ENCODE data around the gene POP5.

POP5 gene

GRCh38 chr12:120584343-120585149 is 3.3 kb upstream of the POP5 start (continued):
- no peak for TF ChIP-seq ZNF146 (tag by site-specific recombination; IDR thresholded peaks at IDR 0.05)
- TF ChIP-seq SP7 (tag by site-specific recombination; IDR thresholded peaks at IDR 0.05), result peak; percentile 97
- TF ChIP-seq ZEB2 (tag by site-specific recombination; IDR thresholded peaks at IDR 0.05), result peak; percentile 50; the same call in 1 of the 2 replicates
- no peak for TF ChIP-seq ZNF184 (tag by site-specific recombination; IDR thresholded peaks at IDR 0.05)
- TF ChIP-seq WT1 (tag by site-specific recombination; IDR thresholded peaks at IDR 0.05), result peak; percentile 94
- TF ChIP-seq, protein P1, sequence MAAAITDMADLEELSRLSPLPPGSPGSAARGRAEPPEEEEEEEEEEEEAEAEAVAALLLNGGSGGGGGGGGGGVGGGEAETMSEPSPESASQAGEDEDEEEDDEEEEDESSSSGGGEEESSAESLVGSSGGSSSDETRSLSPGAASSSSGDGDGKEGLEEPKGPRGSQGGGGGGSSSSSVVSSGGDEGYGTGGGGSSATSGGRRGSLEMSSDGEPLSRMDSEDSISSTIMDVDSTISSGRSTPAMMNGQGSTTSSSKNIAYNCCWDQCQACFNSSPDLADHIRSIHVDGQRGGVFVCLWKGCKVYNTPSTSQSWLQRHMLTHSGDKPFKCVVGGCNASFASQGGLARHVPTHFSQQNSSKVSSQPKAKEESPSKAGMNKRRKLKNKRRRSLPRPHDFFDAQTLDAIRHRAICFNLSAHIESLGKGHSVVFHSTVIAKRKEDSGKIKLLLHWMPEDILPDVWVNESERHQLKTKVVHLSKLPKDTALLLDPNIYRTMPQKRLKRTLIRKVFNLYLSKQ (tag by site-specific recombination; IDR thresholded peaks at IDR 0.05; ENCODE audit: borderline replicate concordance), result no peak
- TF ChIP-seq ZNF561 (tag by site-specific recombination; IDR thresholded peaks at IDR 0.05; ENCODE audit: borderline replicate concordance), result peak; percentile 94; the same call in 1 of the 2 replicates
- TF ChIP-seq ZNF449 (tag by site-specific recombination; IDR thresholded peaks at IDR 0.05), result peak; percentile 84; the same call in 1 of the 2 replicates
- no peak for TF ChIP-seq ZNF791 (tag by site-specific recombination; IDR thresholded peaks at IDR 0.05)
- TF ChIP-seq ZNF654 (tag by site-specific recombination; IDR thresholded peaks at IDR 0.05; ENCODE audit: low read depth), result no peak
- TF ChIP-seq ZNF777 (tag by site-specific recombination; IDR thresholded peaks at IDR 0.05; ENCODE audit: borderline replicate concordance), result peak; percentile 52; the same call in 1 of the 2 replicates
- TF ChIP-seq ZNF792 (tag by site-specific recombination; IDR thresholded peaks at IDR 0.05), result no peak

GRCh38 chr12:120583478-120584030 is 2.4 kb upstream of the POP5 start:
- no peaks in the 10 kb centered on the region for H3K9me3 ChIP-seq (ENCODE audit: control insufficient read depth, insufficient read depth, low read depth, low read length)
- POLR2A ChIA-PET, result no interaction called here
- CTCF ChIA-PET, result interaction anchor here (0.6 to 6.3 kb wide), 28 partner anchors 8 to 574 kb away, joined by 3 to 77 read pairs (median 4); partner anchors contain the start of gene COQ5
- no peak for TF ChIP-seq YY2 (tag by site-specific recombination; IDR thresholded peaks at IDR 0.05)
- TF ChIP-seq GFI1B (tag by site-specific recombination; IDR thresholded peaks at IDR 0.05), result no peak
- TF ChIP-seq ZNF366 (tag by site-specific recombination; conservative IDR thresholded peaks at IDR 0.05), result no peak
- peak; percentile 67 for TF ChIP-seq KLF1 (tag by site-specific recombination; IDR thresholded peaks at IDR 0.05)
- TF ChIP-seq KLF16 (tag by site-specific recombination; IDR thresholded peaks at IDR 0.05), result peak; percentile 50; the same call in 1 of the 2 replicates
- no peak for TF ChIP-seq SCRT1 (tag by site-specific recombination; IDR thresholded peaks at IDR 0.05; ENCODE audit: borderline replicate concordance)
- no peak for TF ChIP-seq ZSCAN16 (tag by site-specific recombination; IDR thresholded peaks at IDR 0.05)
- no peak for TF ChIP-seq ZNF48 (tag by site-specific recombination; IDR thresholded peaks at IDR 0.05)
- TF ChIP-seq KLF10 (tag by site-specific recombination; IDR thresholded peaks at IDR 0.05), result no peak
- TF ChIP-seq PRDM1 (tag by site-specific recombination; IDR thresholded peaks at IDR 0.05), result peak; percentile 82
- peak; percentile 46; the same call in 1 of the 2 replicates for TF ChIP-seq ZNF2 (tag by site-specific recombination; IDR thresholded peaks at IDR 0.05)
- TF ChIP-seq ZBTB10 (tag by site-specific recombination; IDR thresholded peaks at IDR 0.05), result peak; percentile 68
- TF ChIP-seq ZNF513 (tag by site-specific recombination; IDR thresholded peaks at IDR 0.05), result no peak
- TF ChIP-seq GLIS2 (tag by site-specific recombination; IDR thresholded peaks at IDR 0.05), result peak; percentile 11; the same call in 1 of the 2 replicates
- TF ChIP-seq, protein P2, sequence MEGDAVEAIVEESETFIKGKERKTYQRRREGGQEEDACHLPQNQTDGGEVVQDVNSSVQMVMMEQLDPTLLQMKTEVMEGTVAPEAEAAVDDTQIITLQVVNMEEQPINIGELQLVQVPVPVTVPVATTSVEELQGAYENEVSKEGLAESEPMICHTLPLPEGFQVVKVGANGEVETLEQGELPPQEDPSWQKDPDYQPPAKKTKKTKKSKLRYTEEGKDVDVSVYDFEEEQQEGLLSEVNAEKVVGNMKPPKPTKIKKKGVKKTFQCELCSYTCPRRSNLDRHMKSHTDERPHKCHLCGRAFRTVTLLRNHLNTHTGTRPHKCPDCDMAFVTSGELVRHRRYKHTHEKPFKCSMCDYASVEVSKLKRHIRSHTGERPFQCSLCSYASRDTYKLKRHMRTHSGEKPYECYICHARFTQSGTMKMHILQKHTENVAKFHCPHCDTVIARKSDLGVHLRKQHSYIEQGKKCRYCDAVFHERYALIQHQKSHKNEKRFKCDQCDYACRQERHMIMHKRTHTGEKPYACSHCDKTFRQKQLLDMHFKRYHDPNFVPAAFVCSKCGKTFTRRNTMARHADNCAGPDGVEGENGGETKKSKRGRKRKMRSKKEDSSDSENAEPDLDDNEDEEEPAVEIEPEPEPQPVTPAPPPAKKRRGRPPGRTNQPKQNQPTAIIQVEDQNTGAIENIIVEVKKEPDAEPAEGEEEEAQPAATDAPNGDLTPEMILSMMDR (tag by site-specific recombination; IDR thresholded peaks at IDR 0.05), result peak; percentile 77
- TF ChIP-seq ZNF654 (tag by site-specific recombination; IDR thresholded peaks at IDR 0.05; ENCODE audit: low read depth), result peak; percentile 97

More at GRCh38 chr12:120583478-120584030, 2.4 kb upstream of the POP5 start:
- Histone ChIP-seq H3K27ac (ENCODE audit: extremely low read depth, low read depth, low read length) (no peak overlapping the region), H3K36me3 (ENCODE audit: control insufficient read depth in 2 of 2, insufficient read depth in 1 of 2, low read length in 2 of 2) (peaks cover 2 to 16% of the 10 kb centered on the region in 2 experiments; a peak in 2 of 3 replicates), H3K4me3 (ENCODE audit: low read depth, low read length) (no peak overlapping the region), H3K4me1 (ENCODE audit: control insufficient read depth, insufficient read depth, low read length) (no peaks in the 10 kb centered on the region)
